ENCODE data around the gene KCNAB2.

Gene KCNAB2

DNA sequence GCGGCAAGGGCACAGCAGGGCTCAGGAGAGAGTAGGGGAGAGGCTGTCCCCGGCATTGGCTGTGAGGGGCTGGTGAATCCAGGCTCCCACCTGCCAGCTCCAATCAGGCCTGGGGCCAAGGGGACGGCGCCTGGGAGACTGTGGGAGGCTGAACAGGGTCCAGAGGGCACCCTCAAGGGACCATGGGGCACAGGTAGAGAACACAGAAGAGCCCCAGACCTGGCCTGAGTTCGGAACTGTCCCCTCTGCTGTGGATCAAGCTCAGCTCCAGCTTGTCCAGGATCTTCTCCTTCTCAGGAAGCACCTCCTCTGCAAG, 67.0 kb downstream of the KCNAB2 start:
- Histone ChIP-seq H3F3A (ENCODE audit: low read depth) (no peaks in the 10 kb centered on the region), H3K4me1 (ENCODE audit: insufficient read depth, low read length, poor library complexity, severe bottlenecking) (no peaks in the 10 kb centered on the region), H2AFZ (ENCODE audit: low read length) (no peak overlapping the region), H3K4me3 (ENCODE audit: low read length, poor library complexity, severe bottlenecking) (no peak overlapping the region), H3K9ac (ENCODE audit: low read depth, low read length, poor library complexity, severe bottlenecking) (no peak overlapping the region), H3K36me3 (ENCODE audit: insufficient read depth, low read length) (no peaks in the 10 kb centered on the region), H3K9me2 (replicated peaks; ENCODE audit: low read depth, low read length) (no peaks in the 10 kb centered on the region), H3K27me3 (ENCODE audit: insufficient read depth, low read length, poor library complexity, severe bottlenecking) (no peaks in the 10 kb centered on the region), H3K79me2 (ENCODE audit: insufficient read depth, low read length) (no peaks in the 10 kb centered on the region), H3K9me3 (ENCODE audit: insufficient read depth, low read depth, low read length) (no peaks in the 10 kb centered on the region), H3K4me2 (ENCODE audit: low read depth, low read length, poor library complexity, severe bottlenecking) (no peak overlapping the region), H4K20me1 (ENCODE audit: insufficient read depth, low read length, poor library complexity, severe bottlenecking) (no peaks in the 10 kb centered on the region)
- no peak for TF ChIP-seq EZH2phosphoT487 (IDR thresholded peaks at IDR 0.05; ENCODE audit: borderline replicate concordance)
- TF ChIP-seq, protein P1, sequence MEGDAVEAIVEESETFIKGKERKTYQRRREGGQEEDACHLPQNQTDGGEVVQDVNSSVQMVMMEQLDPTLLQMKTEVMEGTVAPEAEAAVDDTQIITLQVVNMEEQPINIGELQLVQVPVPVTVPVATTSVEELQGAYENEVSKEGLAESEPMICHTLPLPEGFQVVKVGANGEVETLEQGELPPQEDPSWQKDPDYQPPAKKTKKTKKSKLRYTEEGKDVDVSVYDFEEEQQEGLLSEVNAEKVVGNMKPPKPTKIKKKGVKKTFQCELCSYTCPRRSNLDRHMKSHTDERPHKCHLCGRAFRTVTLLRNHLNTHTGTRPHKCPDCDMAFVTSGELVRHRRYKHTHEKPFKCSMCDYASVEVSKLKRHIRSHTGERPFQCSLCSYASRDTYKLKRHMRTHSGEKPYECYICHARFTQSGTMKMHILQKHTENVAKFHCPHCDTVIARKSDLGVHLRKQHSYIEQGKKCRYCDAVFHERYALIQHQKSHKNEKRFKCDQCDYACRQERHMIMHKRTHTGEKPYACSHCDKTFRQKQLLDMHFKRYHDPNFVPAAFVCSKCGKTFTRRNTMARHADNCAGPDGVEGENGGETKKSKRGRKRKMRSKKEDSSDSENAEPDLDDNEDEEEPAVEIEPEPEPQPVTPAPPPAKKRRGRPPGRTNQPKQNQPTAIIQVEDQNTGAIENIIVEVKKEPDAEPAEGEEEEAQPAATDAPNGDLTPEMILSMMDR (conservative IDR thresholded peaks at IDR 0.05; ENCODE audit: low read length): no peak

DNA sequence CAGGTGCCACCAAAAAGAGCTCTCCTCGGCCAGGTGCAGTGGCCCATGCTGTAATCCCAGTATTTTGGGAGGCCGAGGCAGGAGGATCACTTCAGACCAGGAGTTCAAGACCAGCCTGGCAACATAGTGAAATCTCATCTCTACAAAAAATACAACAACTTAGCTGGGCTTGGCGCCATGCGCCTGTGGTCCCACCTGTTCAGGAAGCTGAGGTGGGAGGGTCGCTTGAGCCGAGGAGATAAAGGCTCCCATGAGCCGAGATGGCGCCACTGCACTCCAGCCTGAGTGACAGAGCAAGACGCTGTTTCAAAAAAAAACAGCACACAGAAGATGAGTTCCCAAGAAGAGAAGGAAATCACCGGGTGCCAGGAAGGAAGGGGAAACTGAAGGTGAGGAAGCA, 67.4 kb downstream of the KCNAB2 start:
- no peak overlapping the region for H3K4me3 ChIP-seq (ENCODE audit: low read length, poor library complexity, severe bottlenecking)

DNA sequence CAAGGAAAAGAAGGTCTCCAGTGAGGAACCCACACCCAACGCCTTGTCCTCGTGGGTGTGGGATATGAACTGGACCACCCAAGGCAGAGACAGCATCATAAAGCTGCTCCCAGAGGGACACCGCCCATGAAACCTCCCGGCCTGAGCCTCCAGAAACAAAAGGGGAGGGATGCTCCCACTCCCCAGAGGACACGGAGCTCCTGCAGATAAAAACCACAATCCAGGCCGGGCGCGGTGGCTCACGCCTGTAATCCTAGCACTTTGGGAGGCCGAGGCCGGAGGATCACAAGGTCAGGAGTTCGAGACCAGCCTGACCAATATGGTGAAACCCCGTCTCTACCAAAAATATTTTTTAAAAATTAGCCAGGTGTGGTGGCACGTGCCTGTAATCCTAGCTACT, 68.1 kb downstream of the KCNAB2 start:
- Histone ChIP-seq H3K4me2 (ENCODE audit: low read depth, low read length, poor library complexity, severe bottlenecking) (no peak overlapping the region), H3K4me1 (ENCODE audit: insufficient read depth, low read length, poor library complexity, severe bottlenecking) (no peaks in the 10 kb centered on the region), H3K79me2 (ENCODE audit: insufficient read depth, low read length) (no peaks in the 10 kb centered on the region), H3K9ac (ENCODE audit: low read depth, low read length, poor library complexity, severe bottlenecking) (no peak overlapping the region), H3F3A (ENCODE audit: low read depth) (no peaks in the 10 kb centered on the region), H4K20me1 (ENCODE audit: insufficient read depth, low read length, poor library complexity, severe bottlenecking) (no peaks in the 10 kb centered on the region), H3K36me3 (ENCODE audit: insufficient read depth, low read length) (no peaks in the 10 kb centered on the region), H3K4me3 (ENCODE audit: low read length, poor library complexity, severe bottlenecking) (no peak overlapping the region), H2AFZ (ENCODE audit: low read length) (no peak overlapping the region), H3K27me3 (ENCODE audit: insufficient read depth, low read length, poor library complexity, severe bottlenecking) (no peaks in the 10 kb centered on the region), H3K9me3 (ENCODE audit: insufficient read depth, low read depth, low read length) (no peaks in the 10 kb centered on the region), H3K9me2 (replicated peaks; ENCODE audit: low read depth, low read length) (no peaks in the 10 kb centered on the region)
- no peak for TF ChIP-seq EZH2phosphoT487 (IDR thresholded peaks at IDR 0.05; ENCODE audit: borderline replicate concordance)
- TF ChIP-seq, protein P1 (conservative IDR thresholded peaks at IDR 0.05; ENCODE audit: low read length): no peak

More for the DNA sequence above, 67.4 kb downstream of the KCNAB2 start:
- Histone ChIP-seq H3K9ac (ENCODE audit: low read depth, low read length, poor library complexity, severe bottlenecking) (no peak overlapping the region), H3K4me2 (ENCODE audit: low read depth, low read length, poor library complexity, severe bottlenecking) (no peak overlapping the region), H2AFZ (ENCODE audit: low read length) (no peak overlapping the region), H3F3A (ENCODE audit: low read depth) (no peaks in the 10 kb centered on the region), H3K27me3 (ENCODE audit: insufficient read depth, low read length, poor library complexity, severe bottlenecking) (no peaks in the 10 kb centered on the region), H4K20me1 (ENCODE audit: insufficient read depth, low read length, poor library complexity, severe bottlenecking) (no peaks in the 10 kb centered on the region), H3K4me1 (ENCODE audit: insufficient read depth, low read length, poor library complexity, severe bottlenecking) (no peaks in the 10 kb centered on the region), H3K36me3 (ENCODE audit: insufficient read depth, low read length) (no peaks in the 10 kb centered on the region), H3K79me2 (ENCODE audit: insufficient read depth, low read length) (no peaks in the 10 kb centered on the region), H3K9me2 (replicated peaks; ENCODE audit: low read depth, low read length) (no peaks in the 10 kb centered on the region), H3K9me3 (ENCODE audit: insufficient read depth, low read depth, low read length) (no peaks in the 10 kb centered on the region)
- TF ChIP-seq, protein P1 (conservative IDR thresholded peaks at IDR 0.05; ENCODE audit: low read length): no peak
- TF ChIP-seq EZH2phosphoT487 (IDR thresholded peaks at IDR 0.05; ENCODE audit: borderline replicate concordance): no peak
